ENCODE results near the gene ACOT2. TPM values are rescaled to one million over a fixed set of nuclear protein-coding genes. Genes with fewer than 3 reads are reported as not detected.
"Not testable (repeated sequence)": the region's sequence is repeated elsewhere in the genome, so short reads cannot be mapped to it uniquely, and the experiment has no call there.

ACOT2 gene
- total RNA-seq, 2 donors from 2014 or later = 5.3 to 7.9 TPM

GRCh38 chr14:73562256-73562655 lies 6.8 kb upstream of the ACOT2 start:
- not testable (repeated sequence) for DNase-seq (ENCODE audit: low spot score in 2 of 2); H3K27ac Mint-ChIP-seq; H3K9me3 Mint-ChIP-seq; ATAC-seq
- H3K36me3 Mint-ChIP-seq = peaks cover 18 to 20% of the 10 kb centered on the region in 2 donors

- H3K27ac Mint-ChIP-seq; H3K9me3 Mint-ChIP-seq; DNase-seq (ENCODE audit: low spot score in 2 of 2); ATAC-seq: not testable (repeated sequence)
- H3K36me3 Mint-ChIP-seq = peaks cover 23 to 24% of the 10 kb centered on the region in 2 donors
These were observed 6.3 kb upstream of the ACOT2 start for GRCh38 chr14:73562696-73563095.

GRCh38 chr14:73566431-73566830 lies 2.6 kb upstream of the ACOT2 start:
- H3K36me3 Mint-ChIP-seq = peaks cover 33 to 41% of the 10 kb centered on the region in 2 donors
- H3K9me3 Mint-ChIP-seq; H3K27ac Mint-ChIP-seq; DNase-seq (ENCODE audit: low spot score in 2 of 2); ATAC-seq: not testable (repeated sequence)

- Mint-ChIP-seq H3K27ac (peak overlapping the region; percentile 36 to 96), H3K36me3 (peaks cover 33 to 41% of the 10 kb centered on the region in 2 donors)
- not testable (repeated sequence) for H3K9me3 Mint-ChIP-seq; ATAC-seq; DNase-seq (ENCODE audit: low spot score in 2 of 2)
These were observed 2.1 kb upstream of the ACOT2 start for GRCh38 chr14:73566935-73567334.

GRCh38 chr14:73567358-73567757 lies 1.7 kb upstream of the ACOT2 start:
- ATAC-seq = no peak
- peaks cover 4 to 5% of the 10 kb centered on the region in 2 donors for H3K9me3 Mint-ChIP-seq
- no peak for DNase-seq (ENCODE audit: low spot score in 2 of 2)
- H3K27ac Mint-ChIP-seq = peak overlapping the region; percentile 36 to 96
- H3K36me3 Mint-ChIP-seq = peaks cover 33 to 41% of the 10 kb centered on the region in 2 donors

- ATAC-seq (peak in 1 of 2 donors; percentile 36), DNase-seq (ENCODE audit: low spot score in 2 of 2) (peak in 1 of 2 donors; percentile 17)
- H3K27ac Mint-ChIP-seq = peak overlapping the region; percentile 96
- H3K36me3 Mint-ChIP-seq = peaks cover 27 to 35% of the 10 kb centered on the region in 2 donors
- H3K9me3 Mint-ChIP-seq = no peaks in the 10 kb centered on the region
These were observed 795 bp upstream of the ACOT2 start for GRCh38 chr14:73567951-73568885.

GRCh38 chr14:73568886-73569184 lies 178 bp upstream of the ACOT2 start:
- peak overlapping the region; percentile 96 for H3K27ac Mint-ChIP-seq
- DNase-seq (ENCODE audit: low spot score in 2 of 2); H3K9me3 Mint-ChIP-seq: not testable (repeated sequence)
- ATAC-seq = peak in 1 of 2 donors; percentile 1
- peaks cover 27 to 35% of the 10 kb centered on the region in 2 donors for H3K36me3 Mint-ChIP-seq

GRCh38 chr14:73570913-73571312 lies 1.9 kb downstream of the ACOT2 start:
- ATAC-seq = peak; percentile 37 to 61
- not testable (repeated sequence) for H3K9me3 Mint-ChIP-seq, H3K27ac Mint-ChIP-seq
- peaks cover 25 to 31% of the 10 kb centered on the region in 2 donors for H3K36me3 Mint-ChIP-seq
- peak; percentile 62 to 70 for DNase-seq (ENCODE audit: low spot score in 2 of 2)

- not testable (repeated sequence) for DNase-seq (ENCODE audit: low spot score in 2 of 2); H3K27ac Mint-ChIP-seq; ATAC-seq; H3K9me3 Mint-ChIP-seq
- H3K36me3 Mint-ChIP-seq = peaks cover 12 to 19% of the 10 kb centered on the region in 2 donors
These were observed 4.0 kb downstream of the ACOT2 start for GRCh38 chr14:73573034-73573433.

- not testable (repeated sequence) for H3K9me3 Mint-ChIP-seq; H3K27ac Mint-ChIP-seq; ATAC-seq; DNase-seq (ENCODE audit: low spot score in 2 of 2)
- H3K36me3 Mint-ChIP-seq = peaks cover 6 to 12% of the 10 kb centered on the region in 2 donors
These were observed 4.7 kb downstream of the ACOT2 start for GRCh38 chr14:73573740-73574139.

- not testable (repeated sequence) for H3K27ac Mint-ChIP-seq, ATAC-seq
These were observed 5.2 kb downstream of the ACOT2 start for GRCh38 chr14:73574251-73574650.

GRCh38 chr14:73576391-73576790 lies 7.4 kb downstream of the ACOT2 start:
- no peak for DNase-seq (ENCODE audit: low spot score in 2 of 2)
- Mint-ChIP-seq H3K9me3 (no peaks in the 10 kb centered on the region), H3K27ac (no peak overlapping the region), H3K36me3 (peaks cover 6% of the 10 kb centered on the region in 2 donors)
- no peak for ATAC-seq

More at GRCh38 chr14:73574251-73574650, 5.2 kb downstream of the ACOT2 start:
- H3K9me3 Mint-ChIP-seq; H3K36me3 Mint-ChIP-seq; DNase-seq (ENCODE audit: low spot score in 2 of 2): not testable (repeated sequence)

- not testable (repeated sequence) for DNase-seq (ENCODE audit: low spot score in 2 of 2); H3K36me3 Mint-ChIP-seq; H3K9me3 Mint-ChIP-seq; H3K27ac Mint-ChIP-seq; ATAC-seq
These were observed 8.2 kb downstream of the ACOT2 start for GRCh38 chr14:73577214-73577613.

- not testable (repeated sequence) for H3K9me3 Mint-ChIP-seq; ATAC-seq; H3K36me3 Mint-ChIP-seq; H3K27ac Mint-ChIP-seq; DNase-seq (ENCODE audit: low spot score in 2 of 2)
These were observed 13.3 kb downstream of the ACOT2 start for GRCh38 chr14:73582102-73582979.

GRCh38 chr14:73588695-73589094 lies 19.7 kb downstream of the ACOT2 start:
- H3K27ac Mint-ChIP-seq = peak overlapping the region in 1 of 2 donors; percentile 12
- ATAC-seq (no peak), DNase-seq (ENCODE audit: low spot score in 2 of 2) (no peak)
- H3K9me3 Mint-ChIP-seq = no peaks in the 10 kb centered on the region
- no peaks in the 10 kb centered on the region for H3K36me3 Mint-ChIP-seq

GRCh38 chr14:73589116-73589515 lies 20.1 kb downstream of the ACOT2 start:
- ATAC-seq (no peak), DNase-seq (ENCODE audit: low spot score in 2 of 2) (no peak)
- Mint-ChIP-seq H3K9me3 (no peaks in the 10 kb centered on the region), H3K36me3 (no peaks in the 10 kb centered on the region), H3K27ac (peak overlapping the region in 1 of 2 donors; percentile 12)

- ATAC-seq; H3K36me3 Mint-ChIP-seq; DNase-seq (ENCODE audit: low spot score in 2 of 2); H3K9me3 Mint-ChIP-seq: not testable (repeated sequence)
- peak overlapping the region in 1 of 2 donors; percentile 50 for H3K27ac Mint-ChIP-seq
These were observed 21.6 kb downstream of the ACOT2 start for GRCh38 chr14:73590673-73591004.
